ENCODE results near the gene COPE.
"Not testable (repeated sequence)": the region's sequence is repeated elsewhere in the genome, so short reads cannot be mapped to it uniquely, and the experiment has no call there.

COPE gene

DNA sequence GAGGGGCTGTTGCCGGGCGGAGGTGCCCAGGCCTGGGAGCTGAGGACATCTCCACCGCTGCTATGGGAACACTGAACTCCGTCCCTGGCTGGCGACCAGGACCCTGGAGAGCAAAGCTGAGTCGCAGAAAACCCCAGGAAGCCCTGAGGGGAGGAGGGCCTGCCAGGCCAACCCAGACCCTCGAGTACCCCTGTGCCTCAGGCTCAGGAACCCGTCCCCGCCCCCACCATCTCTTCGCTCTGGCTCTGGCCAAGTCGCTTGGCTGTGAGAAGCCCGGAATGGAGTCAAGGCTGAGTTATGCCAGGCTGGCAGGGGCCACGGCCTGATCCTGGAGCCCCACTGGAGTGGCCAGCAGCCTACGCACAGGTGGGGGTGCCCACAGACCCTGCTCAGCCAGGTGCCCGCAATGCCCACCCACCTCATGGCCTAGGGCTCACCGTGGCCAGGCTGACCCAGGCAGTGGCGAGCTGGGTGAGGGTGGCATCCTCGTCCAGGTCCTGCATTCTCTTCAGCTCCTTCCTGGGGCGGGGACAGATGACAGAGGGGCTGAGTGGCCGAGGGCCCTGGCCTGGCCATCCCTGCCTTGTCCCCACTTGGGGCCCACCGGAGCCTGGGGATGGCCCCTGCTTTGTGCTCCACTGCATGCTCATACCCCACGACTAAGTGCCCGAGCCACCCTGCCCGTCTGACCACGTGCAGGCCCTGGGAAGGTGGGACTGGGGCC is 14.7 kb downstream of the COPE start:
- TF ChIP-seq, protein P1, sequence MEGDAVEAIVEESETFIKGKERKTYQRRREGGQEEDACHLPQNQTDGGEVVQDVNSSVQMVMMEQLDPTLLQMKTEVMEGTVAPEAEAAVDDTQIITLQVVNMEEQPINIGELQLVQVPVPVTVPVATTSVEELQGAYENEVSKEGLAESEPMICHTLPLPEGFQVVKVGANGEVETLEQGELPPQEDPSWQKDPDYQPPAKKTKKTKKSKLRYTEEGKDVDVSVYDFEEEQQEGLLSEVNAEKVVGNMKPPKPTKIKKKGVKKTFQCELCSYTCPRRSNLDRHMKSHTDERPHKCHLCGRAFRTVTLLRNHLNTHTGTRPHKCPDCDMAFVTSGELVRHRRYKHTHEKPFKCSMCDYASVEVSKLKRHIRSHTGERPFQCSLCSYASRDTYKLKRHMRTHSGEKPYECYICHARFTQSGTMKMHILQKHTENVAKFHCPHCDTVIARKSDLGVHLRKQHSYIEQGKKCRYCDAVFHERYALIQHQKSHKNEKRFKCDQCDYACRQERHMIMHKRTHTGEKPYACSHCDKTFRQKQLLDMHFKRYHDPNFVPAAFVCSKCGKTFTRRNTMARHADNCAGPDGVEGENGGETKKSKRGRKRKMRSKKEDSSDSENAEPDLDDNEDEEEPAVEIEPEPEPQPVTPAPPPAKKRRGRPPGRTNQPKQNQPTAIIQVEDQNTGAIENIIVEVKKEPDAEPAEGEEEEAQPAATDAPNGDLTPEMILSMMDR (IDR thresholded peaks at IDR 0.05; ENCODE audit: low read depth, low read length, missing control alignments): no peak
- Histone ChIP-seq H3K27me3 (replicated peaks) (no peaks in the 10 kb centered on the region), H3K36me3 (replicated peaks) (peaks cover 74% of the 10 kb centered on the region), H3K27ac (no peak overlapping the region), H3K4me3 (ENCODE audit: low read depth, low read length) (no peak overlapping the region)
- DNase-seq: no peak
- in situ Hi-C loops (cut with HindIII; ENCODE audit: low pct_ligation_motif_present, low sequenced_read_pairs): no loop called here

GRCh38 chr19:18903156-18904037 is 15.8 kb downstream of the COPE start:
- no peak for DNase-seq
- TF ChIP-seq, protein P1 (IDR thresholded peaks at IDR 0.05; ENCODE audit: low read depth, low read length, missing control alignments): no peak
- Histone ChIP-seq H3K4me3 (ENCODE audit: low read depth, low read length) (no peak overlapping the region), H3K27me3 (replicated peaks) (no peaks in the 10 kb centered on the region), H3K27ac (no peak overlapping the region), H3K36me3 (replicated peaks) (peaks cover 74% of the 10 kb centered on the region)
- in situ Hi-C loops (cut with HindIII; ENCODE audit: low pct_ligation_motif_present, low sequenced_read_pairs): no loop called here

DNA sequence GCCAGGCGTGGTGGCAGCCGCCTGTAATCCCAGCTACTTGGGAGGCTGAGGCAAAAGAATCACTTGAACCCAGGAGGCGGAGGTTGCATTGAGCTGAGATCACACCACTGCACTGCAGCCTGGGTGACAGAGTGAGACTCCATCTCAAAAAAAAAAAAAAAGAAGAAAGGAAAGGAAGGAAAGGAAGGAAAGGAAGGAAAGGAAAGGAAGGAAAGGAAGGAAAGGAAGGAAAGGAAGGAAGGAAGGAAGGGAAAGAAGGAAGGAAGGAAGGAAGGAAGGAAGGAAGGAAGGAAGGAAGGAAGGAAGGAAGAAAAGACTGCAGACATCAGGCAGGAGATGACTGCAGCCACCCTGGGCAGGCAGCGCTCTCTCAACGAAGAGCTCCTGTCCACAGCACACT is 16.7 kb downstream of the COPE start:
- peaks cover 67% of the 10 kb centered on the region for H3K36me3 ChIP-seq (replicated peaks)
- DNase-seq; H3K27me3 ChIP-seq (replicated peaks); H3K27ac ChIP-seq; in situ Hi-C loops (cut with HindIII; ENCODE audit: low pct_ligation_motif_present, low sequenced_read_pairs); H3K4me3 ChIP-seq (ENCODE audit: low read depth, low read length): not testable (repeated sequence)

DNA sequence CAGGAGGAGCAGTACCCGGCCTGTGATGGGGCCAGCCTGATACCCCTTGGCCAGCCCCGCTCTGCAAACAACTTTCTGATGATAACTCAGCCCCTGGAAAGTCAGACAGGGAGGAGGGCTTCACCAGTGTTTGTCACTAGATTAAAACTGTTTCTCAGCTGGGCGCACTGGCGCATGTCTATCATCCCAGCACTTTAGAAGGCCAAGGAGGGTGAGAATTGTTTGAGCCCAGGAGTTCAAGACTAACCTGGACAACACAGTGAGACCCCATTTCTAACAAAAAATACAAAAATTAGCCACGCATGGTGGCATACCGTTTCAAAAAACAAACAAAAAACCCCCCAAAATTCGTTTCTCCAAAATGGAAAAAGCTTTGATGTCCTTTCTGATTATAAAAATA is 17.7 kb downstream of the COPE start:
- in situ Hi-C loops (cut with HindIII; ENCODE audit: low pct_ligation_motif_present, low sequenced_read_pairs): no loop called here
- Histone ChIP-seq H3K4me3 (ENCODE audit: low read depth, low read length) (no peak overlapping the region), H3K36me3 (replicated peaks) (peaks cover 58% of the 10 kb centered on the region), H3K27ac (no peak overlapping the region), H3K27me3 (replicated peaks) (no peaks in the 10 kb centered on the region)
- DNase-seq: no peak
- TF ChIP-seq, protein P1 (IDR thresholded peaks at IDR 0.05; ENCODE audit: low read depth, low read length, missing control alignments): no peak

- in situ Hi-C loops (cut with HindIII; ENCODE audit: low pct_ligation_motif_present, low sequenced_read_pairs): no loop called here
- Histone ChIP-seq H3K27me3 (replicated peaks) (no peaks in the 10 kb centered on the region), H3K4me3 (ENCODE audit: low read depth, low read length) (no peak overlapping the region), H3K27ac (no peak overlapping the region), H3K36me3 (replicated peaks) (peaks cover 52% of the 10 kb centered on the region)
- TF ChIP-seq, protein P1 (IDR thresholded peaks at IDR 0.05; ENCODE audit: low read depth, low read length, missing control alignments): no peak
- no peak for DNase-seq
Measured at GRCh38 chr19:18900700-18901481, 18.3 kb downstream of the COPE start.
